ENCODE results near the gene HSD17B8.

DNA sequence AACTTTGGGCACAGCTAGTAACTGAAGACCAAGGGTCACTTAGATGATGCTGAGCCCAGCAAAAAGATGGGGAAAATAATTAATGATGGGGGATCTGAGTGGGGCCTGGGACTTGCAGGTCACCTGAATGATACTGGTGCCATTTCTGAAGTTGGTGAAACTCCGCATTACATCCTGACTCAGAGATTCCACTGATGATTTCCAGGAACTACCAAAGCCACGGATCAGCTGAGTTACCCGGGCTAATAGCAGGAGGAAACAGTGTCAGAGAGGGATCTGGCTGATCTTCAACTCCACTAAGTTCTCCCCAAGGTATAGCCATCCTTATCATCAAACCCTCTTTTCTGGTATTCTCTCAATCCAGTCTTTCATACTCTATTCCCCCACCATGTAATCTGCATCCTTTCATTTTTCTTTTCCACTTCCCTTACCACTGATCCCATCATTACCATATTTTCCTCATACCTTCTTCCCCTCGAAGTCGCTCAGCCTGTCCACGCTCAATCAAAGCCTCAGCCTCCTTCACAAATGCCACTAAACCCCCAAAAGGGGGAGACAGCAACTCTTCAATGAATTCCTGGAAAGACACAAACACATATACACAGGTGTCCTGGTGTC lies 47.0 kb downstream of the HSD17B8 start:
- TF ChIP-seq POLR2A (IDR thresholded peaks at IDR 0.05; ENCODE audit: borderline replicate concordance, extremely low read depth, insufficient read depth, insufficient read length) (no peak), YY1 (IDR thresholded peaks at IDR 0.05; ENCODE audit: extremely low read depth, insufficient replicate concordance, low read depth, low read length) (no peak), JUND (IDR thresholded peaks at IDR 0.05) (no peak), EZH2phosphoT487 (IDR thresholded peaks at IDR 0.05; ENCODE audit: borderline replicate concordance) (no peak), POLR2AphosphoS5 (IDR thresholded peaks at IDR 0.05; ENCODE audit: low read depth, low read length) (no peak)
- TF ChIP-seq, protein P1, sequence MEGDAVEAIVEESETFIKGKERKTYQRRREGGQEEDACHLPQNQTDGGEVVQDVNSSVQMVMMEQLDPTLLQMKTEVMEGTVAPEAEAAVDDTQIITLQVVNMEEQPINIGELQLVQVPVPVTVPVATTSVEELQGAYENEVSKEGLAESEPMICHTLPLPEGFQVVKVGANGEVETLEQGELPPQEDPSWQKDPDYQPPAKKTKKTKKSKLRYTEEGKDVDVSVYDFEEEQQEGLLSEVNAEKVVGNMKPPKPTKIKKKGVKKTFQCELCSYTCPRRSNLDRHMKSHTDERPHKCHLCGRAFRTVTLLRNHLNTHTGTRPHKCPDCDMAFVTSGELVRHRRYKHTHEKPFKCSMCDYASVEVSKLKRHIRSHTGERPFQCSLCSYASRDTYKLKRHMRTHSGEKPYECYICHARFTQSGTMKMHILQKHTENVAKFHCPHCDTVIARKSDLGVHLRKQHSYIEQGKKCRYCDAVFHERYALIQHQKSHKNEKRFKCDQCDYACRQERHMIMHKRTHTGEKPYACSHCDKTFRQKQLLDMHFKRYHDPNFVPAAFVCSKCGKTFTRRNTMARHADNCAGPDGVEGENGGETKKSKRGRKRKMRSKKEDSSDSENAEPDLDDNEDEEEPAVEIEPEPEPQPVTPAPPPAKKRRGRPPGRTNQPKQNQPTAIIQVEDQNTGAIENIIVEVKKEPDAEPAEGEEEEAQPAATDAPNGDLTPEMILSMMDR (IDR thresholded peaks at IDR 0.05 in 2 of 3, conservative IDR thresholded peaks at IDR 0.05 in 1 of 3; ENCODE audit: borderline replicate concordance in 1 of 3, insufficient read depth in 1 of 3, low read depth in 2 of 3, low read length in 2 of 3) = no peak

Measured in HCT116 (cell line).